Caki2 (cell line): ENCODE measurements around the gene L3HYPDH. TPM values are rescaled to one million over a fixed set of nuclear protein-coding genes. Genes with fewer than 3 reads are reported as not detected.

Source experiments
- DNase-seq: peaks from one replicate; pipeline ENCODE4 v3.0.0-alpha.2; 2015; ENCODE audit warnings: low read depth
- in situ Hi-C: cut with HindIII; loops from 2 replicates; pipeline ENCODE4 v1.10.0; 2016; ENCODE audit warnings: low sequenced_read_pairs, low pct_unique_long_range_greater_than_20kb, mixed read lengths
- total RNA-seq: library from RNA; depleted of rRNA; stranded (reverse); fragments of >200 nt; shearing (Covaris generic); gene quantifications from 2 replicates; pipeline ENCODE4 v1.2.3, GENCODE V29; 2014; ENCODE audit warnings: low replicate concordance; rRNA removed

The L3HYPDH gene
- total RNA-seq, 1 experiment from 2014 or later = 42.2 TPM

GRCh38 chr14:59438195-59438647, 46.0 kb downstream of the L3HYPDH start:
- peak; percentile 45 for DNase-seq
- in situ Hi-C loops = no loop called here

GRCh38 chr14:59435987-59436386, 48.2 kb downstream of the L3HYPDH start:
- in situ Hi-C loops = no loop called here
- no peak for DNase-seq

- in situ Hi-C loops = no loop called here
- DNase-seq = no peak
These were observed 49.1 kb downstream of the L3HYPDH start for GRCh38 chr14:59435101-59435500.

- in situ Hi-C loops = no loop called here
- no peak for DNase-seq
These were observed 54.4 kb downstream of the L3HYPDH start for GRCh38 chr14:59429790-59430189.

- no peak for DNase-seq
- in situ Hi-C loops = no loop called here
These were observed 55.6 kb downstream of the L3HYPDH start for GRCh38 chr14:59428581-59429012.

GRCh38 chr14:59427653-59428580, 56.3 kb downstream of the L3HYPDH start:
- no peak for DNase-seq
- in situ Hi-C loops = no loop called here

GRCh38 chr14:59425322-59425935, 58.8 kb downstream of the L3HYPDH start:
- in situ Hi-C loops = no loop called here
- no peak for DNase-seq

- in situ Hi-C loops = no loop called here
- no peak for DNase-seq
These were observed 59.7 kb downstream of the L3HYPDH start for GRCh38 chr14:59424341-59425071.

Other genes with a start within 250 kb of the L3HYPDH start
- gene GPR135, start 19.0 kb downstream of the L3HYPDH start, total RNA-seq = 0.71 TPM in 1 of 2 replicates, not detected in the other
- gene JKAMP, start 109 bp upstream of the L3HYPDH start, total RNA-seq = 64.1 and 119 TPM in 2 replicates
- not detected in 2 replicates for gene CCDC175, start 92.4 kb upstream of the L3HYPDH start, total RNA-seq